Peyer's patch (tissue), 4 donors: ENCODE measurements around the gene GIMAP6.
"Not testable (repeated sequence)": the region's sequence is repeated elsewhere in the genome, so short reads cannot be mapped to it uniquely, and the experiment has no call there.

Experiments
- POLR2A ChIP-seq, 2 donors: fragments of 450-650 bp; IDR thresholded peaks; one replicate each; pipeline ENCODE4 v1.5.1; 2017; ENCODE audit warnings: antibody characterized with exemption in 2 of 2, mild to moderate bottlenecking in 2 of 2, moderate library complexity in 2 of 2
- TF ChIP-seq, protein P1 (sequence below), 6 experiments: fragments of 450-650 bp in 4 of 6; fragments of 200-600 bp in 2 of 6; sonication (generic) in 1 of 6; IDR thresholded peaks; one replicate each; pipeline ENCODE4 v1.5.1; 2017 to 2019; ENCODE audit warnings: antibody characterized with exemption in 6 of 6, mild to moderate bottlenecking in 3 of 6, moderate library complexity in 1 of 6

DNA sequence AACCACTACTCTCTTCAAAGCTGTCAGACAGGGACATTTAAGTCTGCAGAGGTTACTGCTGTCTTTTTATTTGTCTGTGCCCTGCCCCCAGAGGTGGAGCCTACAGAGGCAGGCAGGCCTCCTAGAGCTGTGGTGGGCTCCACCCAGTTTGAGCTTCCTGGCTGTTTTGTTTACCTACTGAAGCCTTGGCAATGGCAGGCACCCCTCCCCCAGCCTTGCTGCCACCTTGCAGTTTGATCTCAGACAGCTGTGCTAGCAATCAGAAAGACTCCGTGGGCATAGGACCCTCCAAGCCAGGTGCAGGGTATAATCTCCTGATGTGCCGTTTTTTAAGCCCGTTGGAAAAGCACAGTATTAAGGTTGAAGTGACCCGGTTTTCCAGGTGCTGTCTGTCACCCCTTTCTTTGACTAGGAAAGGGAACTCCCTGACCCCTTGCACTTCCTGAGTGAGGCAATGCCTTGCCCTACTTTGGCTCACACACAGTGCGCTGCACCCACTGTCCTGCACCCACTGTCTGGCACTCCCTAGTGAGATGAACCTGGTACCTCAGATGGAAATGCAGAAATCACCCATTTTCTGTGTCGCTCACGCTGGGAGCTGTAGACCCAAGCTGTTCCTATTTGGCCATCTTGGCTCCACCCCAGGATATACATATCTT, 52.1 kb downstream of the GIMAP6 start:
- TF ChIP-seq, protein P1, sequence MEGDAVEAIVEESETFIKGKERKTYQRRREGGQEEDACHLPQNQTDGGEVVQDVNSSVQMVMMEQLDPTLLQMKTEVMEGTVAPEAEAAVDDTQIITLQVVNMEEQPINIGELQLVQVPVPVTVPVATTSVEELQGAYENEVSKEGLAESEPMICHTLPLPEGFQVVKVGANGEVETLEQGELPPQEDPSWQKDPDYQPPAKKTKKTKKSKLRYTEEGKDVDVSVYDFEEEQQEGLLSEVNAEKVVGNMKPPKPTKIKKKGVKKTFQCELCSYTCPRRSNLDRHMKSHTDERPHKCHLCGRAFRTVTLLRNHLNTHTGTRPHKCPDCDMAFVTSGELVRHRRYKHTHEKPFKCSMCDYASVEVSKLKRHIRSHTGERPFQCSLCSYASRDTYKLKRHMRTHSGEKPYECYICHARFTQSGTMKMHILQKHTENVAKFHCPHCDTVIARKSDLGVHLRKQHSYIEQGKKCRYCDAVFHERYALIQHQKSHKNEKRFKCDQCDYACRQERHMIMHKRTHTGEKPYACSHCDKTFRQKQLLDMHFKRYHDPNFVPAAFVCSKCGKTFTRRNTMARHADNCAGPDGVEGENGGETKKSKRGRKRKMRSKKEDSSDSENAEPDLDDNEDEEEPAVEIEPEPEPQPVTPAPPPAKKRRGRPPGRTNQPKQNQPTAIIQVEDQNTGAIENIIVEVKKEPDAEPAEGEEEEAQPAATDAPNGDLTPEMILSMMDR (IDR thresholded peaks at IDR 0.05): not testable (repeated sequence)
- not testable (repeated sequence) for TF ChIP-seq POLR2A (IDR thresholded peaks at IDR 0.05)
